NCI-H460 (cell line): ENCODE data around the gene LRMDA. TPM values are rescaled to one million over a fixed set of nuclear protein-coding genes. Genes with fewer than 3 reads are reported as not detected.

ENCODE experiments used
- DNase-seq: peaks from one replicate; pipeline ENCODE4 v3.0.0-alpha.2; 2016; ENCODE audit warnings: low read depth; ENCODE audit errors: extremely low read depth
- total RNA-seq: library from RNA; depleted of rRNA; stranded (reverse); fragments of >200 nt; shearing (Covaris generic); gene quantifications from 2 replicates; pipeline ENCODE4 v1.2.3, GENCODE V29; 2014

LRMDA gene
- total RNA-seq, 1 experiment from 2014 or later, result 0.99 TPM

GRCh38 chr10:75957314-75958120 lies 526.1 kb downstream of the LRMDA start:
- DNase-seq, result no peak

DNA sequence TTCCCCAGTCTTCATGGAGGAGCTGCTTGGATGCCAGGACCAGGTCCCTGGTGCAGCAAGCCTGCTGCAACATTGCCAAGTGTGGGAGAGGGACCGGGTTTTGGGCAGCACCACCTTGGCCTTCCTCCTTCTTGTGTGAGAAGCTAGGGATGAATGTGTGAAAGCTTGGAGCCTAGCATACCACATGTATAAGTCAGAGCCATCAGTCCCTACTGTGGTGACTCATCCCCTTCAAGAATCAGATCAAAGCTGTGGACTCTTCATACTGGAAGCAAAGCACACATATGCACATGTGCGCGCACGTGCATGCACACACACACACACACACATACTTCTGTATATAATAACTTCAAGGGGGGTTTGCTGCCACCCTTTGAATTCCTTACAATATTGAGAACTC lies 527.8 kb downstream of the LRMDA start:
- DNase-seq, result no peak

- DNase-seq, result no peak
Observed at GRCh38 chr10:75959912-75960311, 528.5 kb downstream of the LRMDA start.

GRCh38 chr10:75962395-75963061 lies 531.1 kb downstream of the LRMDA start:
- DNase-seq, result no peak

GRCh38 chr10:75967491-75967890 lies 536.1 kb downstream of the LRMDA start:
- DNase-seq, result no peak

DNA sequence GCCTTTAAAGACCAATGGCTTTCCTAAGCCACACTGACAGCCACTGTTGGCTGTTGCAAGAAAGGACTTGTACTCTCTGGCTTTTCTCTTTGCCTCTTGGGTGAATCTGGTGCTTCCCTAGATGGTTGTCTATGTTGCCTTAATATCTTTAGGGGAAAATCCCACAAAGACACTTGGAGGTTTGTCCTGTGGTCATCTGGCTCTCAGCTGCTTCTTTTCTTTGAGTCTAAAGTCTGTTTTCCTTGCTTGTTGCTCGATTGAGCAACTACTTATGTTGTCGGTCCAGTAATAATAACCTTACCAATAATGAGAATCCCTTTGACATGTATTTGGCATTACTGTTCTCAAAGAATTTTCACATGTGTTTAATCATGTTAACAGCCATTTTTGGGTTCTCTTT lies 537.6 kb downstream of the LRMDA start:
- DNase-seq, result no peak

- no peak for DNase-seq
Observed at GRCh38 chr10:75971402-75972211, 540.2 kb downstream of the LRMDA start.

GRCh38 chr10:75972491-75973276 lies 541.3 kb downstream of the LRMDA start:
- no peak for DNase-seq

DNA sequence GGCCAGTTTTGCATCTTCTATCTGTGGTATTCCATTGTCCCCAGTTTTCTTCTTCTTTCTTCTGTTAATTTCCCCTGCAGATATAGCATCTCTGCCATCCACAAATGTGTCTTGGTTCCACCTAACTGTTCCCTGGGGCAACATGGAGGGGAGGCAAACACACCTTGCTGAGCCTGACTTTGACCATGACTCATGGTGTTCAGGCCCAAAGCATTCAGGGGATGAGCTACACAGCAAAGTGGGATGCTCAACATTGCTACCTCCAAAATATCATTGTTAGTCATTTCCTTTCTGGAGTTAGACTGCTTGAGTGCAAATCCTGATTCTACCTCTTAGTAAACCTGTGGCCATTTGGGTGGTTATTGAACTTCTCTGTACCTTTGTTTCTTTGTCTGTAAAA lies 542.7 kb downstream of the LRMDA start:
- DNase-seq, result no peak

DNA sequence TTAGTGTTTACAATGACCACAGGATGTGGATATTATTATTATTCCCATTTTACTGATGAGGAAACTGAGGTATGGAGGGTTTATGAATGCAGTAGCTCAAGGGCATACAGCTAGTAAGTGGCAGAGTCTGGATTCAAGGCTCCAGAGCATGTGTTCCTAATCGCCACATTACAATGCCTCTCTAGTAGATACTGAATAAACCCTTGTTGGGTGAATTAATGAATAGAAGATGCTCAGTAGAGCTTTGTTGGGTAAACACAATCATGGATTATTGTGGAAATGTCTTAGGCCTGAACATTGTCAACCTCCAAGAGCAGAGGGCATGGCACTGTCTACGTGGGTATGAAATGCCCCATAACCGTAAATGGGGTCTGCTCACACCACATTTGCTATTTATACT lies 545.3 kb downstream of the LRMDA start:
- no peak for DNase-seq

GRCh38 chr10:75977139-75977538 lies 545.7 kb downstream of the LRMDA start:
- DNase-seq, result no peak

- no peak for DNase-seq
Observed at GRCh38 chr10:75978213-75978612, 546.8 kb downstream of the LRMDA start.

GRCh38 chr10:75980419-75981002 lies 549.1 kb downstream of the LRMDA start:
- no peak for DNase-seq

- DNase-seq, result no peak
Observed at GRCh38 chr10:75982611-75983369, 551.4 kb downstream of the LRMDA start.

DNA sequence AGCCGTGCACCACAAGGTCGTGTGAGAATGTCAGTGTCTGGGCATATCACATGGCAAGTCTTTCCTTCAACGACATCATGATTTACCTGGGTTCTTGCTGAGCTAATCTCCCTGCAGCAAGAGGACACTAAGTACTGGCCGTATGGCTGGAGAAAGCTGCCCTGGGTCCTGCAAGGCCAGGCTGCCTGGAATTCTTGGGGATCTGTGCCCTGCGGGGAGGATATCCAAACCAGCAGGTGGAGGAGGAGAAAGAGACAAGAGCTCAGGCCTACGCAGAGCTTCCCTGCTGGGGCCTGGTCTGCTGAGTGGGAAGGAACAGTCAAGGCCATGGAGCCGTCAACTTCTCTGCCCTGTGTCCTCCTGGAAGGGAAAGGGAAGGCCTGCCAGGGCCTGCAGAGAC lies 552.6 kb downstream of the LRMDA start:
- DNase-seq, result no peak

DNA sequence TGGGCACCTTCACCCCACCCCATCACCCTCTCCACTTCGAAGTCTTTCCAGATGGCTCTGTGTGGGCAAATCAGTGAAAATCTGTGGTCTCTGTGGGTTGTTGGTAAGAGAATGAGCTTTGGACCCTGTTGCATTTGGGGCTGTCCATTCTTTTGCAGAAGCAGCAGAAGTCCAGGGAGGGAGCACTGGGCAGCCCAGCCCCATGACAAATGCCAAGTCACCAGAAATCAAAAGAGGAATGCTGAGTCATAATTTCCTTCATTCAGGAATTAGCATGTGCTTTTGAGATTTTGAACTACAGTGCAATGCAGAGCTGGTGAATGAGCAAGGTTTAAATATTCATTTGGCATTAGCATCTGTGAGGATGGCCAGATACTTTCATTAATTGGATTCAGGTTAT lies 556.2 kb downstream of the LRMDA start:
- DNase-seq, result no peak

DNA sequence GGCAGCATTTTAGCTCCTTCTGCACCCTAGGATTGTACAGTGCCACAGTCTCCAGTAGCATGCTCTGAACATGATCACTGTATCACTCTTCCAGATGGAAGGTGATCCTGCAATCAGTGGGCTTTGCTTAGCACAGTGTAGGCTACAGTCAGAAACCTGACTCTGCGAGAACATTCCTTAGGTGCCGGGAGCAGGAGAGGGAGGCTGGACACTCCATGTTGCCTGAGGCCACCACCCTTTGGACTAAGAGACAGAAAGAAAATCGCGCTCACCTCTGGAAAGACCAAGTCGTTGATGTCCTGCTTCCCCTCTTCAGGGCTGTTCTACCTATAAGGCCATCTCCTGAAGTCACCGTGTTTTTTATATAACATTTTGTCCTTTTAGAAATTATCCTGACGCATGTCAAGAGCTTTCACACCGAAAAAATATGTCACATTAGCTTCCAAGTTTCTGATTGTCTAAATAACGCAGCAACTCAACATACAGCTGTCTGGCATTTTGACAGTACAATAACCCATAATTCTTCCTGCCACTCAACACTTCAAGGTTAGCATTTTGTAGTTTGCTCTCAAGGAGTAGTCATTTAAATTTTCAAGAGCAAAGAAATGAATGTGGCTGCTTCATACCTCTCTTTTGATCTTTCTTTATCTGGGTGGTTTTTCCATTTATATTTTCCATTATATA lies 563.1 kb downstream of the LRMDA start:
- DNase-seq, result no peak

GRCh38 chr10:75995041-75995430 lies 563.6 kb downstream of the LRMDA start:
- DNase-seq, result no peak

- DNase-seq, result no peak
Observed at GRCh38 chr10:75995720-75996119, 564.3 kb downstream of the LRMDA start.
